AG10803 (cell line): ENCODE results near the gene TAL1.

Experiments used
- DNase-seq: peaks from one replicate; pipeline ENCODE4 v3.0.0; 2010; ENCODE audit warnings: low read depth
- H3K4me3 ChIP-seq: 2 replicates; pipeline ENCODE4 v1.5.1; 2011; ENCODE audit warnings: mild to moderate bottlenecking, low read length, control low read depth
- TF ChIP-seq, protein P1 (sequence below): conservative IDR thresholded peaks from 2 replicates; pipeline ENCODE4 v1.5.1; 2011; ENCODE audit warnings: mild to moderate bottlenecking, low read length, control low read depth, inconsistent platforms

TAL1 gene

DNA sequence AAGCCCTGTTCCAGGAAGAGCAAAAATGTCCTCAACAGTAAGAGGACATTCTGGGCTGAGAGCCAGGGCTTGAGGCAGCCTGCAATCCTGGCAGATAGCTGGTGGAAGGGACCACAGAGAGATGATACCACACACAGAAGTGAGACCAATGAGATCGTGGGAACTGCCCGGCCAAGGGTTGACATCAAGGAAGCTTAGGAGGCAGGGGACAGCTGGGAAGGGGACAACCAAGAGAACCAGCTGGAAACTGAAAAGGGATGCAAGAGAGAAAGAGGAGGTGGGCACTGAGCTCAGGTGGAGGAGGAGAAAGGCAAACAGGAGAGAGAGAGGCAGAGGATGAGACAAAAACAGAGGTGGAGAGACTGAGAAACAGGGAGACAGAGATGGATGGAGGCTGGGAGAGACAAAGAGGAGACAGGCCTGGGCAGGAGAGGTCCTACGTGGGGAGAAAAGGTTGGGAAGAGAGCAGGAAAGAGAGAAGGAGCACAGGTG is 51.4 kb downstream of the TAL1 start:
- peak; percentile 16 for DNase-seq
- TF ChIP-seq, protein P1, sequence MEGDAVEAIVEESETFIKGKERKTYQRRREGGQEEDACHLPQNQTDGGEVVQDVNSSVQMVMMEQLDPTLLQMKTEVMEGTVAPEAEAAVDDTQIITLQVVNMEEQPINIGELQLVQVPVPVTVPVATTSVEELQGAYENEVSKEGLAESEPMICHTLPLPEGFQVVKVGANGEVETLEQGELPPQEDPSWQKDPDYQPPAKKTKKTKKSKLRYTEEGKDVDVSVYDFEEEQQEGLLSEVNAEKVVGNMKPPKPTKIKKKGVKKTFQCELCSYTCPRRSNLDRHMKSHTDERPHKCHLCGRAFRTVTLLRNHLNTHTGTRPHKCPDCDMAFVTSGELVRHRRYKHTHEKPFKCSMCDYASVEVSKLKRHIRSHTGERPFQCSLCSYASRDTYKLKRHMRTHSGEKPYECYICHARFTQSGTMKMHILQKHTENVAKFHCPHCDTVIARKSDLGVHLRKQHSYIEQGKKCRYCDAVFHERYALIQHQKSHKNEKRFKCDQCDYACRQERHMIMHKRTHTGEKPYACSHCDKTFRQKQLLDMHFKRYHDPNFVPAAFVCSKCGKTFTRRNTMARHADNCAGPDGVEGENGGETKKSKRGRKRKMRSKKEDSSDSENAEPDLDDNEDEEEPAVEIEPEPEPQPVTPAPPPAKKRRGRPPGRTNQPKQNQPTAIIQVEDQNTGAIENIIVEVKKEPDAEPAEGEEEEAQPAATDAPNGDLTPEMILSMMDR = no peak
- no peak overlapping the region for H3K4me3 ChIP-seq

DNA sequence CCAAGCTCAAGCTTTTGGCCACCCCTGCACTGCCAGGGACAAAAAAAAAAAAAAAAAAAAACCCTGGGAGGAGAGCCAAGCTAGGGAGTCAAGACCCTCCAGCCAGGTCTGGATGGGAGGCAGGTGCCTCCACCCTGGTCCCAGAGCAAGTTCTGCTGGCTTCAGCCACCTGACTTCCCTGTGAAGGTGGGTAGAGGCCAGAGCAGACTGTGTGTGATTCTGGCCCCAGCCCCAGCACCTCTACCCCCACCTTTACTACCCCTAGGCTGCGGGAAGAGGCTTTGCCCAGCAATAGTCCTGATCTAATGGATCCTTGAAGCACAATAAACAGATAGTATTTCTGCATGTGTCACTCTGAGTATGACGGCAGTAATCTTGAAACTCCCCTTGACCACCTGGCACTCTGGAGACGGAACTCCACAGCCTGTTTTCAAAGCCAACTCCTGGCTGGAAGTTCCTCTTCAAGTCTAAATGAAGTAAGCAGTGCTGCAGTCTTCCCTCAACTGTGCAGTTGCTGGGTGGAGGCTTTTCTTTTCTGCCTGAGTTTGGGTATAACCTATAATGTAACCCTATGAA is 51.9 kb downstream of the TAL1 start:
- H3K4me3 ChIP-seq = peak overlapping the region; percentile 68

DNA sequence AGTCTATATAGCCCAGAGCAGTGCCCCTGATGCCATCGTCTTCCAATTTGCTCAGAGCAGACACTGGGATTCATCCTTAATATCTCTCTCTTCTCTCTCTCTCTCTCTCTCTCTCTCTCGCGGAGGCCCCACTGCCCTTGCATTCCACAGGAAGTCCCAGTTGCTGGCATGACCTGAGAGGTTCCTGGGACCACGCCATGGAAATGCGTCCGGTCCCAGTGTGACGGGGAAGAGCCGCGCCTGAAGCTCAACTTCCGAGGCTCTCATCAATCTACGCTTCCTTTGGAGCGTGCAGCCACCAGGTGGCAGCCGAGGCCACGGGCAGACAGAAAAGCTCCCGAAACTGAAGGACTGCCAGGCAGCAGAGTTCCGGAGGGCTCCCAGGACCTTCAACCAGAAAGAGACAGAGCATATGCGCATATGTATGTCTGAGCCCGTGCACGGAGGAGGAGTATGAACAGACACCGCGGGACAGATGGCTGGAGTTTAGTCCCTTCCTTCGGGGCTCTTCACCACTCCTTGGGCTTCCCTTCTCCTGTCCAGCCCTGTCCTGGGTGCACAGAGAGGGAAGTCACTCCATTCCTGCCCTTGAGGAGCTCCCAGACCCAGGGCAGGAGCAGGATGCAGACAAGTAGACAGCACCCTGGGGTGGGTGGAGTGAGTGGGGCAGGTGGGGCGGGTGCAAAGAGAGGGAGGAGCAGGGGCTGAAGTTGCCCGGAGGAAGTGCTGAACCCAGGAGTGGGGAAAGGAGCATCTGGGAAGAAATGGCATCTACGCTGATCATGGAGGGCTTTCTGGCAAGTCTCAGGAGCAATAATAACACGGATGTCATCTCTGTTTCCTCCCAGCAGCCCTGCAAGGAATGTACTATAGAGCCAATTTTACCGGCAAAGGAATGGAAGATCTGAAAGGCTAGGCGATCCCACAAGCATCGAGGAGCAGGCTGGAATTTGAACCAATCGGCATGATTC is 52.7 kb downstream of the TAL1 start:
- H3K4me3 ChIP-seq = peak overlapping the region; percentile 68
- TF ChIP-seq, protein P1 = peak; percentile 94
- peak; percentile 96 for DNase-seq

More for the DNA sequence above, 51.9 kb downstream of the TAL1 start:
- TF ChIP-seq, protein P1 = no peak
- DNase-seq = no peak

DNA sequence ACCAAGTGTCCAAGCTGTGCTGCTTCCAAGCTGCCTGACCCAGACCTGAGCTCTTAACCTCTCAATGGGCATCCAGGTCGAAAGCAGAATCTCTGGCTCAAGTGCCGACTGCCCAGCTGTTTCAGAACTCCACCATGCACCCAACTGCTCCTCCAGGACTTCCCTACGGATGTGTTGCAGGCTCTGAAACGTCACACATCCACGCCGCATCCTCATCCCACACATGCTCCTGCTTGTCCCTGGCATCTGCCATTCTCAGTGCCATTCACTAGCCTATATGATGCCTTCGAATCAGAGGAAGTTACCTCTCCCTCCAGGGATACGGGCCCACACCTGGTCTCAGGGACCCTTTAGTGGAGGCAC is 53.4 kb downstream of the TAL1 start:
- peak overlapping the region; percentile 68 for H3K4me3 ChIP-seq
- no peak for DNase-seq
- TF ChIP-seq, protein P1 = no peak

DNA sequence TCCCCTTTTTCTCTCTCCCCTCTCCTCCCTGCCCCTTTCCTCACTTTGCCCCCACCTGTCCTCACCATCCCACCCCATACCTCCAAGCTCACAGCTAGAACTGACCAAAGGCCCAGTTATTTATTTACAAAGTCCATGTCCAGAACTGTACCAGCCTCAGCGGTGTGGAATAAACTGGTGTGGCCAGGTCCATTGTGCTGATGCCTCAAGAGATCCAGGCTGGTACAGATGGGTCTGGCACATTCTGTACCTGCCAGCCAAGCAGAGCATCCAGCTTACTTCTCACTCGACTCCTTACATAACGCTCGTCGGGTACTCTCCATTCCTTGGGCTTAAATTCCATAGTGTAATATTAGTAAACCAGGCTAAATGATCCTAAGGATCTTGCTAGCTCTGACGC is 54.0 kb downstream of the TAL1 start:
- no peak for DNase-seq
- TF ChIP-seq, protein P1 = no peak
- H3K4me3 ChIP-seq = no peak overlapping the region

DNA sequence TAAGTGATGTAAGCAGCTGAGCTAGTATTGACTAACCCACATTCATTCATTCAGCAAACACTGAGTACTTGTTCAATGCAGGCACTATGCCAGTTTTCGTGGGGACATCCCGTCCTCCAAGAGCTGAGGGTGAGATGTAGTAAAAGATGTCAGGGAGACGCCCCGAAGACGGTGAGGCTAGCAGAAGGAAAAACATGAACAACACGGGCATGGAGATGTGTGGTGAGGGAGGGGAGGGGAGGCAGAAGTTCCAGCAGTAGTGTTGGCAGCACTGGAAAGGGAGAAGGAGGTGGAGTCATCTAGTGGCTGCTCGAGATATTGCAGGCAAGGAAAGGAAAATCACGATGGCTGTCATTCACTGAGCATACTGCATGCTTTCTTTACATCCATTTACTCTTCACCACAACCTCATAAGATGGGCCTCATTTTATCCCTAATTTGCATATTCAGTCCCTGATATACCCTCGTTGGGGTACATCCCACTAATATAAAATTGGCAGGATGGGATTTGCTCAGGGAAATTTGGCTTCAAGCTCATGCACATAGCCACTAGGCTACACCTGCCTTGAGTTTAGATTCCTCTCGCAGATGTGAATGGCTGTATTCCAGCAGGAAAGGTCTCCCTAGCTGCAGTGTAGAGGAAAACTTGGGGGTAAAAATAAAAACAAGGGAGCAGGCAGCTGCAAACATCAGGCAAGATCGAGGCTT is 56.6 kb downstream of the TAL1 start:
- DNase-seq = peak; percentile 58
- H3K4me3 ChIP-seq = no peak overlapping the region; the same call in 1 of the 2 replicates
- TF ChIP-seq, protein P1 = peak; percentile 100
